Vagina (tissue), 2 donors: ENCODE data around the gene ABCC2. TPM values are rescaled to one million over a fixed set of nuclear protein-coding genes. Genes with fewer than 3 reads are reported as not detected.

Experiments used
- DNase-seq, 2 donors: peaks; one replicate each; pipeline ENCODE4 v3.0.0-alpha.2; 2017; ENCODE audit errors: extremely low spot score in 2 of 2
- H3K27ac ChIP-seq: fragments of 200-600 bp; sonication (generic); one replicate; pipeline ENCODE4 v1.5.1; 2019
- H3K27me3 ChIP-seq: fragments of 200-600 bp; sonication (generic); one replicate; pipeline ENCODE4 v1.5.1; 2019
- H3K36me3 ChIP-seq, 2 donors: fragments of 200-600 bp; sonication (generic); one replicate each; pipeline ENCODE4 v1.5.1; 2017 to 2019
- H3K4me1 ChIP-seq: fragments of 200-600 bp; sonication (generic); one replicate; pipeline ENCODE4 v1.5.1; 2019
- H3K4me3 ChIP-seq, 2 donors: fragments of 200-600 bp; sonication (generic); 1 replicate in 1 of 2; 2 replicates in 1 of 2; pipeline ENCODE4 v1.5.1; 2016 to 2019
- H3K9me3 ChIP-seq: fragments of 200-600 bp; sonication (generic); one replicate; pipeline ENCODE4 v1.5.1; 2019
- POLR2A ChIP-seq, 2 donors: fragments of 450-650 bp; IDR thresholded peaks; one replicate each; pipeline ENCODE4 v1.6.1; 2017; ENCODE audit warnings: antibody characterized with exemption in 2 of 2, mild to moderate bottlenecking in 2 of 2, moderate library complexity in 2 of 2
- POLR2AphosphoS5 ChIP-seq, 2 donors: sonication (generic); formaldehyde crosslinking; IDR thresholded peaks; one replicate each; pipeline ENCODE4 v1.9.0; 2017; ENCODE audit warnings: antibody characterized with exemption in 2 of 2, mild to moderate bottlenecking in 2 of 2, low read depth in 1 of 2; ENCODE audit not compliant: insufficient read depth in 1 of 2
- intact Hi-C: fragments of 100-400 bp; cut with DNase I; formaldehyde crosslinking; loops from one replicate; pipeline ENCODE4 v1.15.1; 2023
- total RNA-seq: library from RNA; depleted of rRNA; stranded (reverse); fragments of >200 nt; gene quantifications from one replicate; pipeline ENCODE4 v1.2.3, GENCODE V29; 2016
- TF ChIP-seq, protein P1 (sequence below), 3 experiments: fragments of 450-650 bp in 2 of 3; fragments of 200-600 bp in 1 of 3; sonication (generic) in 1 of 3; IDR thresholded peaks; one replicate each; pipeline ENCODE4 v1.5.1; 2017 to 2019; ENCODE audit warnings: antibody characterized with exemption in 3 of 3, mild to moderate bottlenecking in 2 of 3, moderate library complexity in 2 of 3

The ABCC2 gene
- total RNA-seq, 1 donor from 2014 or later, result 1.7 TPM

DNA sequence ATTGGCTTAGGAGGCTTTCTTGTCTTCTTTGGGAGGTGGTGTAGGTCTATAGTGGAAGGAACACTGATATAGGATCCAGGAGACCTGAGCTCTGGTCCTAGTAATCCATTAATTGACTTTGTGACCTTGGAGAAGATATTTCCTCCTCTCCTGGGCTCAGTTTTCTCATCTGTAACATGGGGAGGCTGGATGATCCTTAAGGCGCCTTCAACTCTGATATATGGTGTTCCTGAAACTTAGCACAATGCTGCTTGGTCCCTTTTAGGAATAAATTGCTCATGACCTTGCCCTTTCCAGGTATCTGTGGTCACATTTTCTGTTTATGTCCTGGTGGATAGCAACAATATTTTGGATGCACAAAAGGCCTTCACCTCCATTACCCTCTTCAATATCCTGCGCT lies 25.3 kb downstream of the ABCC2 start:
- H3K36me3 ChIP-seq, result no peaks in the 10 kb centered on the region
- H3K27ac ChIP-seq, result no peak overlapping the region
- DNase-seq, result no peak
- H3K9me3 ChIP-seq, result no peaks in the 10 kb centered on the region
- no peaks in the 10 kb centered on the region for H3K4me1 ChIP-seq
- intact Hi-C loops, result no loop called here
- TF ChIP-seq POLR2A (IDR thresholded peaks at IDR 0.05), result no peak
- TF ChIP-seq POLR2AphosphoS5 (IDR thresholded peaks at IDR 0.05; ENCODE audit: insufficient read depth in 1 of 2, low read depth in 1 of 2), result no peak
- TF ChIP-seq, protein P1, sequence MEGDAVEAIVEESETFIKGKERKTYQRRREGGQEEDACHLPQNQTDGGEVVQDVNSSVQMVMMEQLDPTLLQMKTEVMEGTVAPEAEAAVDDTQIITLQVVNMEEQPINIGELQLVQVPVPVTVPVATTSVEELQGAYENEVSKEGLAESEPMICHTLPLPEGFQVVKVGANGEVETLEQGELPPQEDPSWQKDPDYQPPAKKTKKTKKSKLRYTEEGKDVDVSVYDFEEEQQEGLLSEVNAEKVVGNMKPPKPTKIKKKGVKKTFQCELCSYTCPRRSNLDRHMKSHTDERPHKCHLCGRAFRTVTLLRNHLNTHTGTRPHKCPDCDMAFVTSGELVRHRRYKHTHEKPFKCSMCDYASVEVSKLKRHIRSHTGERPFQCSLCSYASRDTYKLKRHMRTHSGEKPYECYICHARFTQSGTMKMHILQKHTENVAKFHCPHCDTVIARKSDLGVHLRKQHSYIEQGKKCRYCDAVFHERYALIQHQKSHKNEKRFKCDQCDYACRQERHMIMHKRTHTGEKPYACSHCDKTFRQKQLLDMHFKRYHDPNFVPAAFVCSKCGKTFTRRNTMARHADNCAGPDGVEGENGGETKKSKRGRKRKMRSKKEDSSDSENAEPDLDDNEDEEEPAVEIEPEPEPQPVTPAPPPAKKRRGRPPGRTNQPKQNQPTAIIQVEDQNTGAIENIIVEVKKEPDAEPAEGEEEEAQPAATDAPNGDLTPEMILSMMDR (IDR thresholded peaks at IDR 0.05), result no peak
- no peak overlapping the region for H3K4me3 ChIP-seq
- no peaks in the 10 kb centered on the region for H3K27me3 ChIP-seq

DNA sequence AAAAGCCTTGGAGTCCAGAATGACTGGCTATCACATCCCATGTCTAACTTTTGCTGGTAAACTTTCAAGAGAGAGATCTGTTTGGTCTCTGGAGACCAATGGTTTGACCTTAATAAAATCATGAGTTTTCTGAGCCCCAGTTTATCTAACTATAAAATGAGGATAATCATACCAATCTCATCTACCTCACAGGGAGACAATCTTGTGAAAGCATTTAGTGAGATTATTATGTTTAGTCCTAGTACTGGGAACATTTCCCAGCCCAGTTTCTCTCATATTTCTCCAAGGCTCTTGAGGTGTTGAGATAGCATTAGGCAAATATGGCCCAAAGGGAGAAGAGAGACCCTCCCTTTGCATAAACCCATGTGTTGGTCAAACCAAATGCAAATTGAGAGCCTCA lies 25.8 kb downstream of the ABCC2 start:
- Histone ChIP-seq H3K9me3 (no peaks in the 10 kb centered on the region), H3K36me3 (no peaks in the 10 kb centered on the region), H3K27me3 (no peaks in the 10 kb centered on the region), H3K4me3 (no peak overlapping the region), H3K27ac (no peak overlapping the region), H3K4me1 (no peaks in the 10 kb centered on the region)
- no peak for DNase-seq
- TF ChIP-seq POLR2A (IDR thresholded peaks at IDR 0.05) (no peak), POLR2AphosphoS5 (IDR thresholded peaks at IDR 0.05; ENCODE audit: insufficient read depth in 1 of 2, low read depth in 1 of 2) (no peak)
- TF ChIP-seq, protein P1 (IDR thresholded peaks at IDR 0.05), result no peak
- intact Hi-C loops, result no loop called here

DNA sequence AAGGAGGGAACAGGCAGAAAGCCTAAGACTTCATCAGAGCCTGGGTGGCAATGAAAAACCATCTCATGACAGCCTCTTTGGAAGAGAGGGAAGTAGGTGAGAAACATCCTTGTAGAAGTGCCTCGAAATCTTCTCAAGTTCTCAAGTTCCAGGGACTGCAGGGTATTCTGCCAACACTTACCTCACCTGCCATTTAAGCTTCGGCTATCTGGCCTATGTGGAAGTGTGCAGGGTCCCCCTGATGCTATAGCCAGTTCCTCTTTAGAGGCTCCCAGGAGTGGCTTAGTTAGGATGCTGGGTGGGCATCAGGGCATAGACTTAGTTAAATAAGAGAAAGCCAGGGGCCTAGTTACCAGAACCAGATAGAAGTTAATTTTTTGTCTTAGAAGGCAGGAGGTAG lies 27.0 kb downstream of the ABCC2 start:
- intact Hi-C loops, result no loop called here
- no peak for TF ChIP-seq POLR2A (IDR thresholded peaks at IDR 0.05)
- no peak for TF ChIP-seq POLR2AphosphoS5 (IDR thresholded peaks at IDR 0.05; ENCODE audit: insufficient read depth in 1 of 2, low read depth in 1 of 2)
- no peaks in the 10 kb centered on the region for H3K36me3 ChIP-seq
- H3K27me3 ChIP-seq, result no peaks in the 10 kb centered on the region
- no peaks in the 10 kb centered on the region for H3K4me1 ChIP-seq
- no peak for DNase-seq
- peak overlapping the region; percentile 47 for H3K27ac ChIP-seq
- H3K9me3 ChIP-seq, result no peaks in the 10 kb centered on the region
- H3K4me3 ChIP-seq, result no peak overlapping the region

DNA sequence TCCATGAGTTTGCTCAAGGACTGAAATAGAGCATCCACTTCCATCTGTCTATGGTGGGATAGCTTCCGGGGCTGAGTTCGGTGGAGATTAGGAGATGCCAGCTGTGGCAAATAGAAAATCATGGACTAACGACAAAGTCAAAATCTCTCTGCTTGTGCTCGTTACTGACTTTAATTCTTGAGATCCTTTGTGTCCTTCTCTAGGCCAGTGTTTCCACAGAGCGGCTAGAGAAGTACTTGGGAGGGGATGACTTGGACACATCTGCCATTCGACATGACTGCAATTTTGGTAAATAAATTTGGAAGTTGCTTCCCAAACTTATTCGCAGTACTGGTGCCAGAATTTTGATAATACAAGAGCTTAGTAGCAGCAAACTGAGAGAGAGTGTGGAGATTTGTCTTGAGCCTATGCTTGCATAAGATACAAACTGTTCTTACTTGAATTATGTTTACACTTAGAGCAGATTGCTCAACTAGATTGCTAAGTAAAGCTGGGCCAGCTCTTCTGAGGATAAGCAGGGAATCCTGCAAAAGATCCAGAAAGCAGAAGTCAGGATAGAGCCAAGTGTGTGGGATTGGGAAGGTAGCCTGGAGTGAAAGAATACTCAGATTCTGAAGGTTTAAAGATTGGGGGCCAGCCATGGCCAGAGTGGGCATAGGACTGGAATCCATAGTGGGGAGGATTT lies 27.6 kb downstream of the ABCC2 start:
- H3K4me3 ChIP-seq, result no peak overlapping the region
- no peak for DNase-seq
- intact Hi-C loops, result no loop called here
- no peaks in the 10 kb centered on the region for H3K36me3 ChIP-seq
- no peaks in the 10 kb centered on the region for H3K9me3 ChIP-seq
- H3K4me1 ChIP-seq, result no peaks in the 10 kb centered on the region
- peak in 1 of 2 donors; percentile 46 for TF ChIP-seq POLR2AphosphoS5 (IDR thresholded peaks at IDR 0.05; ENCODE audit: insufficient read depth in 1 of 2, low read depth in 1 of 2)
- no peak for TF ChIP-seq POLR2A (IDR thresholded peaks at IDR 0.05)
- H3K27me3 ChIP-seq, result no peaks in the 10 kb centered on the region
- peak overlapping the region; percentile 47 for H3K27ac ChIP-seq

DNA sequence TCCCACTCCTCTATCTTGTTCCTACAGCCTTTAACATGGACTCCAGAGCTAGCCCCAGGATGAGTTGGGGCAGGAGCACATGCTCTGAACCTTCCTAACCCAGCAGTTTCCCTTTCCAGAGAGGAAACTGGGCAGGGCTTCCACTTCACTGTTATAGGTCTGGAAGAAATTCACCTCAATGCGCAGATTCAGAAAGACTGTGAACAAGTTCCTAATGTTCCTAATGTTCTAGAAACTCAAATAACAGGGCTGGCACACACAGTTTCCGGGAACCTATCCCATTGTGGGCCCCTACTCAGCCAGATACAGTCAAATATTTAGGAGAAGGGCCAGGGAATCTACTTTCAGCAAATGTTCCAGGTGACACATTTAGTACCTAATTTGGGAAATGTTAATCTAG lies 29.7 kb downstream of the ABCC2 start:
- intact Hi-C loops, result no loop called here
- H3K27me3 ChIP-seq, result no peaks in the 10 kb centered on the region

DNA sequence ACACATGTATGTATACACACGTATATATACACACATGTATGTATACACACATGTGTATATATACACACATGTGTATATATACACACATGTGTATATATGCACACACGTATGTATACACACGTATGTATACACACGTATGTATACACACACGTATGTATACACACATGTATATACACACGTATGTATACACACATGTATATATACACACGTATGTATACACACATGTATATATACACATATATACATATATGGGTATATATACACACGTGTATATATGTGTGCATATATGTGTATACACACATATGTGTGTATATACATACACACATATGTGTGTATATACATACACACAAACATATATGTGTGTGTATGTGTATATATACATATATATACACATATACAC lies 31.7 kb downstream of the ABCC2 start:
- Histone ChIP-seq H3K4me1 (no peaks in the 10 kb centered on the region), H3K36me3 (no peaks in the 10 kb centered on the region), H3K27me3 (no peaks in the 10 kb centered on the region), H3K27ac (no peak overlapping the region), H3K9me3 (no peaks in the 10 kb centered on the region), H3K4me3 (no peak overlapping the region)
- no peak for DNase-seq
- TF ChIP-seq POLR2AphosphoS5 (IDR thresholded peaks at IDR 0.05; ENCODE audit: insufficient read depth in 1 of 2, low read depth in 1 of 2) (no peak), POLR2A (IDR thresholded peaks at IDR 0.05) (no peak)
- TF ChIP-seq, protein P1 (IDR thresholded peaks at IDR 0.05), result no peak
- intact Hi-C loops, result no loop called here

More for the DNA sequence above, 29.7 kb downstream of the ABCC2 start:
- Histone ChIP-seq H3K9me3 (no peaks in the 10 kb centered on the region), H3K27ac (no peak overlapping the region), H3K4me1 (no peaks in the 10 kb centered on the region), H3K4me3 (no peak overlapping the region), H3K36me3 (no peaks in the 10 kb centered on the region)
- no peak for DNase-seq
- TF ChIP-seq, protein P1 (IDR thresholded peaks at IDR 0.05), result no peak
- TF ChIP-seq POLR2A (IDR thresholded peaks at IDR 0.05) (no peak), POLR2AphosphoS5 (IDR thresholded peaks at IDR 0.05; ENCODE audit: insufficient read depth in 1 of 2, low read depth in 1 of 2) (no peak)
